Skeletal muscle satellite cell (primary cell): Measurements from ENCODE around the gene SGCA.
A peak's percentile ranks its signal among the peaks of the same experiment; 100 is the strongest.

Experiments
- H3K27me3 ChIP-seq: 2 replicates; pipeline ENCODE4 v1.7.0; 2013; ENCODE audit warnings: low read length; ENCODE audit not compliant: control insufficient read depth, insufficient read depth
- H3K36me3 ChIP-seq: 2 replicates; pipeline ENCODE4 v1.7.0; 2013; ENCODE audit warnings: mild to moderate bottlenecking, control low read depth, low read length; ENCODE audit not compliant: insufficient read depth
- H3K4me1 ChIP-seq: 2 replicates; pipeline ENCODE4 v1.7.0; 2013; ENCODE audit warnings: low read length; ENCODE audit not compliant: control insufficient read depth, insufficient read depth
- H3K4me2 ChIP-seq: 2 replicates; pipeline ENCODE4 v1.7.0; 2013; ENCODE audit warnings: mild to moderate bottlenecking, low read length
- H3K4me3 ChIP-seq: 2 replicates; pipeline ENCODE4 v1.7.0; 2013; ENCODE audit warnings: low read length
- H3K9ac ChIP-seq: 2 replicates; pipeline ENCODE4 v1.7.0; 2013; ENCODE audit warnings: mild to moderate bottlenecking, low read depth, low read length, moderate library complexity
- H3K9me3 ChIP-seq: replicated peaks from 2 replicates; pipeline ENCODE4 v1.7.0; 2013; ENCODE audit warnings: mild to moderate bottlenecking, control low read depth, low read length

The SGCA gene

DNA sequence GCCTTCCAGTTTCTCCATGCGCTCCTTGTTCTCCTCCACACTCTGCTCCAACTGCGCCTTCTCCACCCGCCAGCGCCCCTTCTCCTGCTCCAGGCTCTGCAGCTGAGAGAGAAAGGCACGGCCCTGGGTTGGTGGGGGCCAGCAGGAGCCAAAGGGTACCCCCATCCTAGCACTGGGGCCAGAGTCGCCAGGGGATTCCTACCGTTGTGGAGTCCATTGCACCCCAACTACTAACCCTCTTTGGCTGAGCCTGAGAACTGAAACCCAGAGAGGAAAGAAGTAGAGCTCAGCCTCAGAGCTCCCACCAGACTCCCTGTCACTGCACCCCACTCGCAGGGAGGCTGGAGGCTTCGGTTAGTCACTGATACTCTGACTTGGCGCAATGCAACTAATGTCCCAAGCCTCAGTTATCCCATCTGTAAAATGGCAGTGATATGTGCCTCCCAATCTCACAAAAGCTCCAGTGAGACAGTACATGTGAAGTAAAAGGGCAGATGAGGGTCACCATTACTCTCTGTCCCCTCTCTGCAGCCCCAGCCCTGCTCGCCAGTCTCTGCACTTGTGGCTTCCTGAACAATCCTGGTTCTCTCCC is 29.6 kb upstream of the SGCA start:
- H3K4me3 ChIP-seq, result no peak overlapping the region
- H3K36me3 ChIP-seq, result peaks cover 67% of the 10 kb centered on the region
- no peak overlapping the region for H3K4me2 ChIP-seq
- H3K4me1 ChIP-seq, result peaks cover 22% of the 10 kb centered on the region
- H3K27me3 ChIP-seq, result no peaks in the 10 kb centered on the region
- no peak overlapping the region for H3K9ac ChIP-seq
- H3K9me3 ChIP-seq, result no peaks in the 10 kb centered on the region

DNA sequence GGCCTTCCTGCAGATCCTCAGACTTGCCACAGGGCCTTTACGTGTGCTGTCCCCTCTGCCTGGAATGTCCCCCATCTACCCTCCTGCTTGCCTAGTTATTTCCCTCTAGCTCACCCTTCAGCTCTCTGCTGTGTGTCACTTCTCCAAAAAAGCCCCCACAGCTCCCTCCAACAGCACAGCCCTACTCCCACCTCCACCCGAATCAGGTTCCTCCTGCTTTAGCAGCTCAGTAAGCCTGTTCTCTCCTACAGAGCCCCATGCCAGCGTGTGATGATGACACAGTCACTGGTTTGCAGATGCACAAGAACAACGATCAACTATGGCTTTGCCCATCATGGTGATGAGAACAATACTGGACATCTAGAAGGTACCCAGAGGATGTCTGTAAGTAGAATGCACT is 28.8 kb upstream of the SGCA start:
- Histone ChIP-seq H3K4me3 (no peak overlapping the region), H3K36me3 (peaks cover 76% of the 10 kb centered on the region), H3K4me1 (peaks cover 22% of the 10 kb centered on the region)

DNA sequence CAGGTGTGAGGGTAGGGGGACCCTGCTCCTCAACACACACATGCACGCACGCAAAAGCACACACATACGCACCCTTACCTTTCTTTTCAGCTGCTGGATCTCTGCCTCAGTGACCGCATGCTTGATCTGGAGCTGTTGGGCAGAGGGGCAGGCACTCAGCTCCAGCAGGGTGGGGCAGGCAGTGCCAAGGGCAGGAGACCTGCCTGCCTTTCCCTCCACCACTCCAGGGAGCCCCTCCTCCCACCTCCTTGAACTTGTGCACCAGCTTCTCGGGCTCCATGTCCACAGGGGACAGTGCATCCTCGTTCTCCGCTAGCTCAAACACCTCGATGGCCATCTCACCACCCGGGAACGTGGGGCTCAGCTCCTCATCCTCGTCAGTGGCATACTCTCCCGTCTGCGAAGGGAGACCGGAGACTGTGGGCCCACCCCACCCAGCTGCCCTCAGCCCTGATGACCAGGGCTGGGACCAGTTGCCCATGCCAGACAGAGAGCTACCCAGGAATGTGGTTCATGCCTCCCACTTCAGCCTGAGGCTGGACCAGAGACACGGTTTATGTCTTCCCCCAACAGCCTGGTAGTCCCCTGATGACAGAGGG is 26.5 kb upstream of the SGCA start:
- no peaks in the 10 kb centered on the region for H3K27me3 ChIP-seq
- H3K9me3 ChIP-seq, result no peaks in the 10 kb centered on the region
- no peak overlapping the region for H3K9ac ChIP-seq
- H3K4me1 ChIP-seq, result peaks cover 6% of the 10 kb centered on the region
- H3K36me3 ChIP-seq, result peaks cover 92% of the 10 kb centered on the region
- H3K4me3 ChIP-seq, result no peak overlapping the region
- no peak overlapping the region for H3K4me2 ChIP-seq

More for the DNA sequence above, 28.8 kb upstream of the SGCA start:
- no peak overlapping the region for H3K4me2 ChIP-seq
- no peaks in the 10 kb centered on the region for H3K9me3 ChIP-seq
- H3K27me3 ChIP-seq, result no peaks in the 10 kb centered on the region
- no peak overlapping the region for H3K9ac ChIP-seq

DNA sequence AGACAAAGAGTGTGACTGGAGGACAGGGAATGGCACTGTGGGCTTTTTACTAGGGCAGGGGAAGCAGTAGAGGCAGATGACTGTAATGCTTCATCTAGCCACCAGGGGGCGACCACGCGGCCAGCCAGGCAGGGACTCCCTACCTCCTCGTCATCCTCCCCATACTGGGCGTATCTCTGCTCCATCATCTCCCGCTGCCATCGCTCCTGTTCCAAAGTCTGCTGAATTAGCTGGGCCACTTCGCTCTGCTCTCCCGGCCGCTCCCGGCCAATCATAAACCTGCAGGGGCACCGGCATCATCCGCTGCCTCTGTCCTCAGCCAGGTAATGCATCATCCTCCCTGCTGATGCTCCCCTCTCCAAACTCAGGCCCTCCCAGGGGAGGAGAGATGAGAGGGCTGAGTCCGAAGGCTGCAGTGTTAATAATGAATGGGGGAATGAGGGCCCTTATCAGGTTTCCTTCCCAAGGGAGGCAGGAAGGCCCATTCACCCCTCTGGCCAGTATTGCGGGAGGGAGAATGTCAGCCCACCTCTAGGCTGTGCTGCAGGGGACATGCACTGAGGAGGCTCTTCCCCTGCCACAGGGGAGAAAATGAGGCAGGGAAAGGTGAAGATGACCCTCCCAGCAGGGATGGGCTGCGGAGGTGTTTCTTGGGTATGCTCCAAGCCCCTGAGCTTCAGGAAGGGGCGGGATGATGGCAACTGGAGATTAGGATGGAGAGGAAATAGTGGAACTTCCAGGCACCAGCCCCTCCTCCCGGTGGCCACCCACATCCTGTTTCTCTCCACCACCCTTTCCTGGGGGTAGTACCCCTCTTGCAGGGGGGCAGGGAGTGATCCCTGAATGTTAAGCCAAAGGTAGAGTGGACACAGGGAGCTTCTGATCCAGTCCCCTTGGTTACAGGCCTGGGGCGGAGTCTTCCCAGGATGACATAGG is 25.6 kb upstream of the SGCA start:
- H3K4me2 ChIP-seq, result no peak overlapping the region
- H3K36me3 ChIP-seq, result peaks cover 90% of the 10 kb centered on the region
- no peak overlapping the region for H3K4me3 ChIP-seq
- no peaks in the 10 kb centered on the region for H3K27me3 ChIP-seq
- H3K4me1 ChIP-seq, result no peaks in the 10 kb centered on the region
- no peak overlapping the region for H3K9ac ChIP-seq
- no peaks in the 10 kb centered on the region for H3K9me3 ChIP-seq

DNA sequence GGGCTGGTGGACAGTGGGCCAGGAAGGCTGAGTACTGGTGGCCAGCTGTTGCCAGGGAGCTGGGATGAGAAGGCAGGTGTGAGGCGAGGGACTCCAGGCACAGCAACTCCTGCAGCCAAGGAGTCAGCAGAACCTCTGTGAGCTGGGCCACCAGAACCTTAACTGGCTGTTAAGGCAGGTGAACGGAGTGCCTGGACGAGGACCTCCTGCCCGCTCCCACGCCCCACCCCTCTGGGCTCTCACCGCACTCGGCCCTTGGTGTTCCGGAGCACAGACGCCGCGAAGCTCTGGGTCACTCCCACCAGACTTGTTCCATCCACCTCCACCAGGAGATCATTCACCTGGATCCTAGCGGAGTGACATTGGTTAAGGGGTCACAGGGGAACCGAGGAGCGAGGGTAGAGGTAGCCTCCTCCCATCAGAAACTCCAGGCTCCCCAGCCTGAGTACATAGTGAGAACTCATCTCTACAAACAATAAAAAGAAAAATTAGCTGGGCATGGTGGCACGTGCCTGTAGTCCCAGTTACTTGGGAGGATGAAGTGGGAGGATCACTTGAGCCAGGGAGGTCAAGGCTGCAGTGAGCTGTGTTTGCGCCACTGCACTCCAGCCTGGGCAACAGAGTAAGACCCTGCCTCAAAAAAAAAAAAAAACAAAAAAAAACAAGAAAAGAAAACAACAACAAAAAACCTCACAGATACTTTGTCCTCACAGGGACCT is 24.6 kb upstream of the SGCA start:
- Histone ChIP-seq H3K9ac (no peak overlapping the region), H3K4me3 (no peak overlapping the region), H3K4me1 (peaks cover 6% of the 10 kb centered on the region), H3K4me2 (no peak overlapping the region), H3K27me3 (no peaks in the 10 kb centered on the region), H3K9me3 (no peaks in the 10 kb centered on the region), H3K36me3 (peaks cover 83% of the 10 kb centered on the region)

GRCh38 chr17:50141745-50142110 is 24.1 kb upstream of the SGCA start:
- H3K36me3 ChIP-seq, result peaks cover 82% of the 10 kb centered on the region
- H3K9ac ChIP-seq, result no peak overlapping the region
- no peak overlapping the region for H3K4me3 ChIP-seq
- H3K4me2 ChIP-seq, result no peak overlapping the region
- peaks cover 11% of the 10 kb centered on the region for H3K4me1 ChIP-seq
- no peaks in the 10 kb centered on the region for H3K9me3 ChIP-seq
- no peaks in the 10 kb centered on the region for H3K27me3 ChIP-seq

DNA sequence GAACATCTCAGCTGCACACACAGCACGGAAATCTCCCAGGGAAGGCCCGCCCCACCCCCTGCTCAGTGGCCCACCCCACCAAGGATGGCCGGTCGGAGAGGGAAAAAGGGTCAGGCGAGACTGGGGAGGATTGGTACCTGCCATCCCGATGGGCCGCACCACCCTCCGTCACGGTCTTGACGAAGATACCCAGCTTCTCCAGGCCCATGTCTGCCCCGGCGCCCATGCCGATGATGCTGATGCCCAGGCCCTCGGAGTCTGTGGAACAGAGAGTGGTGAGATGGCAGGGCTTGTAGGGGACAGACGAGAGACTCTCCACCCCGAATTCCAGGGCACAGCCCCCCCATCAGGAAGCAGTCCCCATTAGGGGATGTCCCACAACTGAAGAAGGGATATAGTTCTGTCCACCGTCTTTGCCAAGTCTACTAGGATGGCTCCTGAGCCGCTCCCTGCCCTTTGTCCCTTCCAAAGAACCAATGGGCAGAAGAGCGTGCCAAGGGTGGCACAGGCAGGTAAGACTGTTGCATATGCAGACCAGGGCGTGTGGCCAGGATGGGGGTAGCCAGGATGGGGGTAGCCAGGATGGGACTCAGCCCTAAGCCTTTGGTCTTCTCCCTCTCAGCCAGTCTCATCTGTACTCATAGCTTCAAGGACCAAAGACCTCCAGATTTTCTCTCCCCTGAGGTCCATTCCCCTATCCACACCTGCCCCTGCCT is 22.2 kb upstream of the SGCA start:
- peaks cover 23% of the 10 kb centered on the region for H3K4me1 ChIP-seq

DNA sequence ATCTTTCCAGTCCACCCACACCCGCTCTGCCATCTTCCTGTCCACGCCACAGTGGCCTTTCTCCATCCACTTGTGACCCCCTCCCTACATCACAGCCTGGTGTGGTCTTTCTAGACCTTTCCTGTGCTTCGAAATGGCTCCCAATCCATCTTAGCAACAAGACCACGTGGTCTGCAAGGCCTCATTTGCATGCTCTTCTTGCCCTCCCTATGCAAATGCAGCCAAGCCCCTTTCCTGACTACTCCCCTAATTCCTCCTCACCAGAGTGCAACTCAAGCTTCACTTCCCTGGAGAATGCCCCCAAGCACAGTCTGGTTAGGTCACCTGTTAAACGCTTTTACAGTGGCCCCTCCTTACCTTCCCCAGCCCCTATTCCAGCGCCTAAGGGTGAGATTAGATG is 21.4 kb upstream of the SGCA start:
- Histone ChIP-seq H3K9me3 (no peaks in the 10 kb centered on the region), H3K27me3 (no peaks in the 10 kb centered on the region), H3K9ac (no peak overlapping the region), H3K4me2 (no peak overlapping the region), H3K4me1 (peaks cover 23% of the 10 kb centered on the region), H3K4me3 (no peak overlapping the region), H3K36me3 (peaks cover 61% of the 10 kb centered on the region)

More for the DNA sequence above, 22.2 kb upstream of the SGCA start:
- no peaks in the 10 kb centered on the region for H3K27me3 ChIP-seq
- peaks cover 69% of the 10 kb centered on the region for H3K36me3 ChIP-seq
- H3K4me2 ChIP-seq, result no peak overlapping the region
- H3K9ac ChIP-seq, result no peak overlapping the region
- no peaks in the 10 kb centered on the region for H3K9me3 ChIP-seq
- no peak overlapping the region for H3K4me3 ChIP-seq

- Histone ChIP-seq H3K27me3 (no peaks in the 10 kb centered on the region), H3K9me3 (no peaks in the 10 kb centered on the region), H3K4me2 (peak overlapping the region; percentile 99), H3K9ac (no peak overlapping the region), H3K36me3 (peaks cover 56% of the 10 kb centered on the region), H3K4me3 (no peak overlapping the region), H3K4me1 (peaks cover 23% of the 10 kb centered on the region)
These were observed 20.8 kb upstream of the SGCA start for GRCh38 chr17:50144845-50145531.

DNA sequence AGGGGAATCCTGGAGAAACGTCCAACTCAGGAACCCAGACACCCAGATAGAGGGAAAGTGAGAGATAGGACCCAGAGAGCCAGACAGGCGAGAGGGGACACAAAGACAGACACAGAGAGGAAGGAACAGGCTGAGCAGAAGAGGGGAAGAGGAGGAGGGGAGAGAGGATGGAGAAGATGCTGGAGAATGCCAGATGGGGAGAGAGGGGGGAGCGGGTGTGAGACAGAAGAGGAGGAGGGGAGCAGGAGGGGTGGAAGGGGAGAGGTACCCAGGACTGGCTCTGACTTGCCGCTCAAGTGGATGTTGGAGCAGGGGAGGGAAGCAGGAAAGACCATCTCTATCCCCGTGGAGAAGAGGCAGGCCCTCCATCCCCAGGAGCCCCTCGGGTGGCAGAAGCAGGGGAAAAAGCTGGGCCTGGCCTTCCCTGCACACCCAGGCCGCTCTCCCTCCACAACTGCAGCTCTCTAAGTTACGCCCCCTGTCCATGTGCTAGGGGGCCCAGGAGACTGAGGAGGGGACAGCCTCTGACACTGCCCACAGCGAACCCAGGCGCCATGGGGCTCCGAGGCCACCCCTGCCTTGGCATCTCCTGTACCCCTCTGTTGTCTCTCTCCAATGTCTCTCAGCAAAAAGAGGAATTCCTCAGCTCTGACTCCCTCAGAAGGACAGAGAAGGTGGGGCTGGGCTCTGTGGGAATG is 20.1 kb upstream of the SGCA start:
- peak overlapping the region; percentile 29 for H3K4me3 ChIP-seq
- no peaks in the 10 kb centered on the region for H3K27me3 ChIP-seq
- H3K4me1 ChIP-seq, result peaks cover 23% of the 10 kb centered on the region

More for the DNA sequence above, 20.1 kb upstream of the SGCA start:
- Histone ChIP-seq H3K9me3 (no peaks in the 10 kb centered on the region), H3K4me2 (peak overlapping the region; percentile 99), H3K9ac (no peak overlapping the region), H3K36me3 (peaks cover 49% of the 10 kb centered on the region)
